ENCODE measurements around the gene DAZAP1.

Gene DAZAP1

GRCh38 chr19:1407528-1408299, at the start of gene DAZAP1:
Gene DAZAP1 (plus strand): TSS chr19:1407586. CDS start chr19:1407774, 188 bp downstream.
- CTCF ChIA-PET: no interaction called here
- DNase-seq (ENCODE audit: low spot score): no peak
- TF ChIP-seq CTCF (conservative IDR thresholded peaks at IDR 0.05; ENCODE audit: low read depth): no peak
- POLR2A ChIA-PET (ENCODE audit: low non-redundant PET): no interaction called here
- peak within 1 kb of the TSS; percentile 96 for H3K27ac ChIP-seq

- peak overlapping the region; percentile 73 for H3K27ac ChIP-seq
- no peak for DNase-seq (ENCODE audit: low spot score)
- no peak for TF ChIP-seq CTCF (conservative IDR thresholded peaks at IDR 0.05; ENCODE audit: low read depth)
- CTCF ChIA-PET: no interaction called here
- POLR2A ChIA-PET (ENCODE audit: low non-redundant PET): no interaction called here
Observed at GRCh38 chr19:1360126-1360817, 47.1 kb upstream of the DAZAP1 start.

- no peak for TF ChIP-seq CTCF (conservative IDR thresholded peaks at IDR 0.05; ENCODE audit: low read depth)
- ChIA-PET POLR2A (ENCODE audit: low non-redundant PET) (no interaction called here), CTCF (interaction anchor here (0.5 kb wide), 1 partner anchor 88 kb away, joined by 4 read pairs; no protein-coding TSS in a partner anchor)
- no peak for DNase-seq (ENCODE audit: low spot score)
- H3K27ac ChIP-seq: peak overlapping the region; percentile 73
Observed at GRCh38 chr19:1360818-1361461, 46.4 kb upstream of the DAZAP1 start.

GRCh38 chr19:1361601-1362386, 45.6 kb upstream of the DAZAP1 start:
- no peak for TF ChIP-seq CTCF (conservative IDR thresholded peaks at IDR 0.05; ENCODE audit: low read depth)
- H3K27ac ChIP-seq: peak overlapping the region; percentile 73
- DNase-seq (ENCODE audit: low spot score): no peak
- ChIA-PET CTCF (no interaction called here), POLR2A (ENCODE audit: low non-redundant PET) (no interaction called here)

- CTCF ChIA-PET: no interaction called here
Observed at GRCh38 chr19:1362387-1363257, 44.8 kb upstream of the DAZAP1 start.

More at GRCh38 chr19:1362387-1363257, 44.8 kb upstream of the DAZAP1 start:
- no peak for DNase-seq (ENCODE audit: low spot score)
- POLR2A ChIA-PET (ENCODE audit: low non-redundant PET): no interaction called here
- no peak for TF ChIP-seq CTCF (conservative IDR thresholded peaks at IDR 0.05; ENCODE audit: low read depth)
- H3K27ac ChIP-seq: peak overlapping the region; percentile 73

Data from RWPE1 (cell line).